DMS 273 (cell line): ENCODE results near the gene MYL9.
"Not testable (repeated sequence)": the region's sequence is repeated elsewhere in the genome, so short reads cannot be mapped to it uniquely, and the experiment has no call there.

Source experiments
- DNase-seq: peaks from one replicate; lab custom pipeline; 2025; ENCODE audit not compliant: unreplicated experiment; lab: John Stamatoyannopoulos, UW

MYL9 gene

DNA sequence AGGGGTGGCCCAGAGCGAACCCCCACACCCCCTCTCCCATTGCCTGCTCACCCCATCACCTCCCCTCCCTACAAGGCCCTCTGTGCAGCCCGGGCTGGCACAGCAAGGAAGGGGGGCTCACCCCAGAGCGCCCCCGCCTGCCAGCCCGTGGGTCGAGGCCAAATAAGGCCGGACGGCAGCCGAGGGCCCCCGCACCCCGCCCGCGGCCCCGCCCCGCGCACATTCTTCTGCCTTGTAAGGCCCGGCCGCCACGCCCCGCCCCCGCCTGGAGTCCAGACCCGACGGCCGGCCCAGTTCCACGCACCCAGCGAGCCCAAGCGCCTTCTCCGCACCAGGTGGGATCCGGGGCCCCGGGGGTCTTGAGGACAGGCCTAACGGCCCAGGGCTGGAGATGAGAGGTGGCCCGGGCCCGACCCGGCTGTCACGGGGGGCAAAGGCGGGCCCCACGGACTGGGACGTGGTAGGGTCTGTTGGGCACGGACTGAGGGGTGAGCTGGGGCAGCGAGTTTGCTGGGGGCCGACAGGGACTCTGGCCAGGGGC lies at the start of gene MYL9:
TSS of gene MYL9 (plus strand) at position 293 of the 541 bp plus-strand sequence. CDS start 3,366 bp downstream, outside the sequence.
- DNase-seq, result no peak

DNA sequence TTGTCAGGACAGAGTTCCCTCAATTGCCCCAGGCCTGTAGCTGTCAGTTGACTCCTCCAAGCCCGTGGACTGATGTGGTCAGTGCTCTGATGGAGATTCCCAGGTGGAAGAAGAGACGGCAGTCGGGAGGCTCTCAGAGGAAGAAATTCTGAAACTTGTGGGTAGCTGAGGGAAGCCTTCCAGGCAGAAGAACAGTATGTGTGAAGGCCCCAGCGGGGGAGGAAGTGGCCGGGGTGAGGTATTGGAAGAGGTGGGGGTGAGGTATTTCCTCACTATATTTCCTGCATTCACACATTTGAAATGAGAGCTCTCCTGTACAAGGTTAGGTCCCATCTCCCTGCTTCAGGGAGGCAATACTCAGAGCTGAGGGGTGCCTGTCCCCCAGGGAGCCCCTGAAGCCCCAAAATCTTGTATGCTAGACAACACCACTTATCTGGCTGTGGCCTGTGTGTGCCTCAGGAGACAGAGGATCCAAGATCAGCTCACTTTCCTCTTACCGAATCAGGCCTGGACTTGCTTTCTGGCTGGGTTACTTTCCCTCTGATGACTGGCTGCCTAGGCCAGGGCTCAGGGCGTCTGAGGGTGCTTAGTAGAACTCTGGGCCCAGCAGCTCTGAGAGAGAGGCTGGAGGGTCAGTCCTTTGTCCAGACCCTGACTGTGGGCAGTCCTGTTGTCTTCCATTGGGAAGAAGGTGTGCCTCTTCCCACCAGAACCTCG lies 49.3 kb upstream of the MYL9 start:
- no peak for DNase-seq

DNA sequence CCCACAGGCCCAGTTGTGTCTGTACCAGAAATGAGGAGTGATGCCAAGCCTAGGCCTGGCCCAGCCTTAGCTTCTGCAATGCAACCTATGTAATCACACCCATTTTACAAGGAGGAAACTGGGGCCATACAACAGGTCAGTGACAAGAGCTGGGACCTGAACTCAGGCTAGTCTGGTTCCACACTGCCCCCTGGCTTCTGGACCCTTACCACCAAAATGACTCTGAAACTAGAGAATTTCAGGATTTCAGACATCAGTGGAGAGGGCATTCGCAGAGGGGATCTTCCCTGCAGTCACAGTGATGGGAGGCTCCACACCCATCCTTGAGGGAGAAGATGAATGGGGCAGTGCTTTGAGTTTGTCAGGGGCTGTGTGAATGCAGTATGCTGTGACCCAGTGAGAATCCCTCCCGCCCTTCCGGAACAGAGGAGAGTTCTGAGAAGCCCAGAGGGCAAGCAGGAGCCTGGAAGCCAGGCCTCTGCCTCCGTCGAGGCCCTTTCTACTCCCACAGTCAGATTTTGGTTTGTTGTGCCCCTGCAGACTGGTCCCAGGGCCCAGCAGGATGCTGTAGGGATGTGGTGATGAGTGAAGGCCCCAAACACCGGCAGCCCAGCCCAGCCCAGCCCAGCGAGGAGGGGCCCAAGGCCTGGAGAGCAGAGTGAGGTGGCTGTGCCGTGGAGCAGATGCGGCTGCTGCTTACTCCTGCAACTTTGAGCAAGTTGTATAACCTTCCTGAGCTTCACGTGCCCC lies 48.1 kb upstream of the MYL9 start:
- DNase-seq, result peak; percentile 27

DNA sequence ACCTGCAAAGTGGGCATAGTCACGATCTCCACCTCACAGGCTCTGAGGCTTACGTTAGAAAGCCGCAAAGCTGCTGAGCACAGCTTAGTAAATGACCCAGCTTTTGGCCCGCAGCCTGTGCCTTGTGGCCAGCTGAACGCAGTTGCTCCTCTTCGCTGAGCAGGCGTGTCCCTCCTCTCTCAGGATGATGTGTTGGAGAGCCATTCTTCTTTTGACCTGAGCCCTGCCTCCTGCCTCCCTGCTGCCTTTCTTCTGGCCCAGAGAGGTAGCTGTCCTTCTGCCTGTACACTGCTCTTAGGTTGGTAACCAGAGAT lies 47.6 kb upstream of the MYL9 start:
- DNase-seq, result no peak

DNA sequence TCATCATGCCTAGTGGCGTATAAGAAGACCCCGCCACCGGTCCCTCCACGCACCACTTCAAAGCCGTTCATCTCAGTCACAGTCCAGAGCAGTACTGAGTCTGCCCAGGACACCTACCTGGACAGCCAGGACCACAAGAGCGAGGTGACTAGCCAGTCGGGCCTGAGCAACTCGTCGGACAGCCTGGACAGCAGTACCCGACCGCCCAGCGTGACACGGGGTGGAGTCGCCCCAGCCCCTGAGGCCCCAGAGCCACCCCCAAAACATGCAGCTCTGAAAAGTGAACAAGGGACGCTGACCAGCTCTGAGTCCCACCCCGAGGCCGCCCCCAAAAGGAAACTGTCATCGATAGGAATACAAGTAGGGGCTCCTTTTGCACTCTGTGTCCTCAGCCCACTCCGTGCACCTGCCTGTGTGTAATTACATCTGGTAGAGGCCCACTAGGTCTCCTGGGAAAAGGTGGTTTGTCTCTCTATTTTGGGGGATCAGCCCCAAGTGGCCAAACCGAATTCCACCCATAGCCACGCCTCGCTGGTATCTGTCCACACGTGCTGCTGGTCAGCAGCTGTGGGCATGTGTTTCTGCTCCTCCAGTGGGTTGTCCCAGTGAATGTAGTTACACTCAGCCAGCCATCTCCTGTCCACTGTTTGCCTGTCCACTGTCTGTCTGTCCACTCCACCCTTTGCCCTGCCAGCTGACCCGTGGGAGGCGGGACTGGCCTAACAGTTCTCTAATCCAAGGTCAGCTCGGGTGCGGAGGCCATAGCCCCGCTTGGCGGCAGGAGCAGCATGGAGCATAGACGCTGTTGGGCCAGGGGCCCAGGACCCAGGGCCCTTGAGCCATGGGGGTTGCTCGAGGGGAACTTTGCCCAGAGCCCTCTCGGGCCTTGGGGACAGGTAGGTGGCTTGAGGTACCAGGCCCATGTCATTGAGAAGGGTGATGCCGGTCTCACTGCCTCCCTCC lies 44.3 kb upstream of the MYL9 start:
- DNase-seq, result no peak

DNA sequence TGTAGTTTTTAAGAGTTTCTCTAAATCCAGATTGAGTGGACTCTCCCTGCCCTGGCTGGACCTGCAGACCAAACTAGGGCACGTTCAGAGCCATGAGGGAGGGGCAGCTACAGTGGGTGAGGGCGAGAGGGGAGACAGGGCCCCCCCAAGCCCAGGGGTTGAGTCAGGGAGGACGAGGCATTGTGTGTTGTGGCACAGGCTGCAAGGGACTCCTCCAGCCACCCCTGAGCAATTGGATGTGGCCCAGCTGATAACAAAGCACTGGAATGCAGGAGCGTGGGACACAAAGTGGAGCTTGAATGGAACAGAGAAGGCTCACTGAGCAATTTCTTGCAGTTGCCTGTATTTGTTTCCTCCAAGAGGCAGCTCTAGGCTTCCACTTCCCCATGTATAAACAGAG lies 43.5 kb upstream of the MYL9 start:
- DNase-seq, result no peak

DNA sequence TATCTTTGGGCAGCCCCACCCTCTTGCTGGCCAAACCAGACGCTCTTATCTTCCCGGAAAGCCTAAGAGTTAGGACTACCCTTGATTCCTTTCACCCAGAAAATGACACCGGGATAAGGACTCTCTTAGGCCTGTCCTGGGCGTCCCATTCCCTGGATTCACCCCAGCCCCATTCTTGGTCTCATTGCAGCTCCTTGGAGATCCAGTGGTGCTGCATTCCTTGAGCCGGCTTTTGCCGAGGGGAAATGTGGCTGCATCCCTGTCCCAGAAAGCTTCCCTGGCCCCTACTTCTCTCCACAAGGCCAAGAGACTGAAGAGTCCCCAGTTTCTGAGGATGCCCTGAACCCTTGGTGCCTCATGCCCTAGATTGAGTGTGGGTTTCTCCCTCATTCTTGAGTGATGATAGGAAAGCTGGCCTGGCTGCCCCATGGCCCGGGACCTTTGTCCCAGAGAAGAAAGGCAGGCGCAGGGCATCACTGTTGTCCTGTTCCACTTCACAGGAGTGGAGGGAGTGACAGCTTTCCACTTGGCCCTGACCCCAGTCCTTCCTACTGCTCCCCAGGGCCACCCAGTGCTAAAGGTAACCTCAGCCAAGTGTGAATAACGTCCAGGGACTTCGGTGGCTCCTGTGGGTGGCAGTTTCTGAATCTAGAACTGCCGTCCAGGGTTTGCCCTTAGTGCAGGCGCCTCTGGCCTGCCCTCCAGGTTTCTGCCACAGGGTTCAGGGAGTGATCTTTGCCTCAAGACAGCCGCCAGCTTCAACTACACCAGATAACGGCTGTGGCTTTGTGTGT lies 42.7 kb upstream of the MYL9 start:
- no peak for DNase-seq

DNA sequence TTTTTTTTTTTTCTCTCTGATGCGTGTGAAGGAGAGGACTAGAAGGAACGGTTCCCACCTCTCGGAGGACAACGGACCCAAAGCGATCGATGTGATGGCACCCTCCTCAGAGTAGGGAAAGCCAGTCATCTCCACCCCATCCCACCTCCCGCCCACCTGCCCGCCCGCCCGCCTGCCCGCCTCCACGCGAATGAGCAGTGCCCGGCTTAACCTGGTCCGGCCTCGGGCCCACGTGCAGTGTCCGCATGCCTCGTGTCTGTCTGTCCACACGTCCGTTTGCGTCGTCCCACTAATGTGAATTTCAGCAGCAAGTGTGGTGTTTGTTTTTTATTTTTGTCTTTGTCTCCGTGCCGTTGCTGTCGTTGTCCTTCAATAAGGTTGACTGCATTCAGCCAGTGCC lies 42.1 kb upstream of the MYL9 start:
- DNase-seq, result no peak

DNA sequence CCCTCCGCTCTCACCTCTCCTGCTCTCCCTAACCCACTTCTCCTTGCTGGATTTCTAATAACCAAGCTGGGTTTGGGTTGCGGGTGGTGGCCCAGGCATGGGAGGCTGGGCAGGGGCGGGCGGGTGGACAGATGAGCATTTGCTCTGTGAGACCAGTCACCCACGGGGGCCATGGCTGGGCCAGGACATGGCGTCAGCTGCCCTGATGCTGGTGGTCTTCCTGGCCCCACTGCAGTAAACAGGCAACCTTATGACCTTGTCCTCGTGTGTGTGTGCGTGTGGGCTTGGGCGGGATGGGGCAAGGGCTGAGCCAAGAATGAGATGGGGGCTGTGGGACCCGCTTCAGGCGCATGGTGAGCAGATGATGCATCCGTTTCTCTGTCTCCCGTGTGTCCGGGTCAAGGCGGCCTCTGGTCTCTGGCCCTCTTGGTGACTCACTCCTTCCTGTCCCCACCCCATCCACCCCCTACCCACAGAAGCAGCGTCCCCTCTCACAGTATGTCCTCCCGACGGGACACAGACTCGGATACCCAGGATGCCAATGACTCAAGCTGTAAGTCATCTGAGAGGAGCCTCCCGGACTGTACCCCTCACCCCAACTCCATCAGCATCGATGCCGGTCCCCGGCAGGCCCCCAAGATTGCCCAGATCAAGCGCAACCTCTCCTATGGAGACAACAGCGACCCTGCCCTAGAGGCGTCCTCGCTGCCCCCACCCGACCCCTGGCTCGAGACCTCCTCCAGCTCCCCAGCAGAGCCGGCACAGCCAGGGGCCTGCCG lies 41.4 kb upstream of the MYL9 start:
- no peak for DNase-seq

DNA sequence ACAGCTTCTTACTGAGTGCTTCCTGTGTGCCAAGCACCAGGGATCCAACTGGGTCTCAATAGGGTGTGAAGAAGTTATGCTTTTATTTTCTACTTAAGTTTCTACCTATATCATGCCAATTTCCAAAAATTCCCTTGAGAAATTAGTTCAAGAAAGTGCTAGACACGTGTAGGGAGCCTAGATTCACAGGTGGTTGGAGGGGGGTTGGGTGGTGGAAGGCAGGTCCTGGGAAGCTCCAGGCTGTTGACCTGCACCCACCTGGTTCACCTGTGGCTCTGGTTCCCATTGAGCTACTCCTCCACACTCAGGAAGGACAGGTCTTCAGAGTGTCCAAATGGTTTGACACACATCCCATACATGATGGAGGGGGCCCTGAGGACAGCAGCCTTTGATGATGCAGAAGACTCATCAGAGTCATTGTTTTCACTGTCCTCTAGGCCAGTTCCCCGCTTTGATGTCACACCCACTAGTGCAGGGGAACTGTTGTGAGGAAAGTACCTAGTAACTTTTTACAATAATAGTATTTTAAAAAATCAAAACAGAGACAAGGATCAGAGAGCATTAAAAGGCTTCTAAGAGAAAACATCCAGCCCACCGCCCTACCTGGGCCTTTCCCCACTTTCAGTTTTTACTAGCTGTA lies 39.8 kb upstream of the MYL9 start:
- no peak for DNase-seq

DNA sequence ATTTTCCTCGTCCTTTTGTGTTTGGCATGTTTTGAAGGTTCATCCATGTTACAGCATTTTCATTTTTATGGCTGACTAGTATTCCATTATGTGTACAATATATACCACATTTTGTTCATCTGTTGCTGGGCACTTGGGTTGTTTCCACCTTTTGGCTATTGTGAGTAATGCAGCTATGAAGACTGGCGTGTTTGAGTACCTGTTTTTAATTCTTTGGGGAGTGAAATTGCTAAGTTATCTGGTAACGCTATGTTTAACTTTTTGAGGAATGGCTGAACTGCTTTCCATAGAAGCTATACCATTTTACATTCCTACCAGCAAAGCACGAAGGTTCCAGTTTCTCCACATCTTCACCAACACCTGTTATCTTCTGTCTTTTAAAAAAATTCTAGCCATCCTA lies 37.0 kb upstream of the MYL9 start:
- no peak for DNase-seq

DNA sequence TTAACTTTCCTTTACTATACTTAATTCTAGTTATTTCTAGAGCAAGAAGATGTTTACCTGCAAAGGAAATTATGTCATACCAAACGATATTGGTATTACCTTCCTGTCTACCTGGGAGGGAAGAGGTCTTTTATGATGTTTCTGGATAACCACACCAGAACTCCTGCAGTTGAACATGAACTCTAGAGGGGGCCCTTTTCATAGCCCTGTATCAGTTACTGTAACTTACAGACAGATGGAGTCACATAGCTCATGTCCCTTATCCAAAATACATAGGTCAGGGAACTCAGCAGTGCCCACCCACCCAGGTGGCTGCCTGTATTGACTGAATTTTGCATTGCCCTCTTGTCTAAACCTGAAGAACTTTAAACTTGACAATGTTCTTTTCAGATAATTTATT lies 35.1 kb upstream of the MYL9 start:
- DNase-seq, result peak; percentile 71

DNA sequence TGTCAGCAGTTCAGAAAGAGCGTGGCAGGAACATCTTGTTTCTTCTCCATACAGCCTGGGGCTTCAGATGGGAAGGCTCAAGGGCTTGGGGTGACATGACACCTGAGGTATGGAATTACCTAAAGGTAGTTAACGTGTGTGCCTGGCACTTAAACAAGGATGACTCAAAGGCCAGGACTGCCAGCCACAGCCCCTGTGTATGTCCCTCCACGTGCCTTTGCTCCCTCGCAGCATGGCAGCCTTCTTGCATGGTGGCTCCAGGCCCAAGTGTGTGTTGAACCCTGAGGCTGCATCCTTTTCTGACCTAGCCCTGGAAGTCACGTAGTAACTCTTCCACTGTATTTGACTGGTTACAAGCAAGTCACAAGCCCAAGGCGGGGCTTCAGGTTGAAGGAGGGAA lies 33.6 kb upstream of the MYL9 start:
- DNase-seq, result no peak

DNA sequence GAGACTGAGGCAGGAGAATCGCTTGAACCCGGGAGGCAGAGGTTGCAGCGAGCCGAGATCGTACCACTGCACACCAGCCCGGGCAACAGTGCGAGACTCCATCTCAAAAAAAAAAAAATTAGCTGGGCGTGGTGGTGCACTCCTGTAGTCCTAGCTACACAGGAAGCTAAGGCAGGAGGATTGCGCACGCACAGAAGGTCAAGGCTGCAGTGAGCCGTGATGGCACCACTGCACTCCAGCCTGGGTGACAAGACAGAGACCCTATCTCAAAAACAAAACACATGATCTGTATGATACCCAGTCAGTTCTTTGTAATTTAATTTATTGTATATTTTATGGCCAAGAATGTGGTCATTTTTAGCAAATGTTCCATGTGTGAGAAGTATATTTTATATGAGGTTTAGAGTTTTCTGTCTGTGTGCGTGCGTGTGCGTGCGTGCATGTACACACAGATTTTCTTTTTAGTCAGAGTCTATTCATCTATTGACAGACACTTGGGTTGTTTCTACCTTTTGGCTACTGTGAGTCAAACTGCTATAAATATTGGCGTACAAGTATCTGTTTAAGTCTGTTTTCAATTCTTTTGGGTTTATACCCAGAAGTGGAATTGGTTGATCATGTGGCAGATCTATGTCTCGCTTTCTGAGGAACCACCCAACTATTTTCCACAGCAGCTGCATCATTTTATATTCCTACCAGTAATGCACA lies 22.2 kb upstream of the MYL9 start:
- no peak for DNase-seq

DNA sequence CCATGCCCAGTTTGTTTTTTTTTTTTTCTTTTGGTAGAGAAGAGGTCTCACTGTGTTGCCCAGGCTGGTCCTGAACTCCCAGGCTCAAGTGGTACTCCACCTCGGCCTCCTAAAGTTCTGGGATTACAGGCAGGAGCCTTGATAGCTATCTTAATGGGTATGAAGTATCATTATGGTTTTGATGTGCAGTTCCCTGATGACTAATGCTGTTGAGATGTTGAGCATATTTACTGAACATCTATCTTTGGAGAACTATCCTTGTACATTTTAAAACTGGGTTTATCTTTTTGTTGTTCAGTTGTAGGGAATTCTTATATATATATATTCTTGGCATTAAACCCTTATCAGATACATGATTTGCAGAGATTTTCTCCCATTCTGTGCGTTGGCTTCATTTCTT lies 21.4 kb upstream of the MYL9 start:
- no peak for DNase-seq

DNA sequence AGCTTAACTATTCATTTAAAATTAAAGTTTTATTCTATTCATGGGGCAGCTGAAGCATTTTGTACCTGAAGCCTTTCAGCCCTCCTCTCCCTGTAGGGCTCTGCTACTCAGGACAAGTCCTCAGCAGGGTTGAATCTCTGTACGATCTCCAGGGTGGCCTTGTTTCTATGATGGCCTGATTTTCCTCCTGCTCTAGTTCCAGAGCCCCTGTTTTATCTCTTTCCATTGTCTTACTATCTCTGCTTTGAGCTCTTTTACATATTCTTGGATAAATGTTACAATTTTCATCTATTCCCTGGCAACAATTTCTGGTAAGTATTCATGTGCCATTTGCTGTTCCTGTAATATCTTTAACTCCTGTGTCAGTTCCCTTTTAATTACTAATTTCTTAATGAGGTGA lies 19.8 kb upstream of the MYL9 start:
- no peak for DNase-seq

DNA sequence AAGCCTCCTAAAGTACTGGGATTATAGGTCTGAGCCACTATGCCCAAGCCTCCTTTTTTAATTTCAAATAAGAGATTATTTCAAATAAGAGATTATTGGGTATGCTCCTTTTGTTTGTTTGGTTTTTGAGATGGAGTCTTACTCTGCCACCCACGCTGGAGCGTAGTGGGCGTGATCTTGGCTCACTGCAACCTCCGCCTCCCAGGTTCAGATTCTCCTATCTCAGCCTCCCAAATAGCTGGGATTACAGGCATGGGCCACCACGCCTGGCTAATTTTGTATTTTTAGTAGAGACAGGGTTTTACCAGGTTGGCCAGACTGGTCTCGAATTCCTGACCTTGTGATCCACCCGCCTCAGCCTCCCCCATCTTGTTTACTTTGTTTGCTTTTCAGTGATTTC lies 18.9 kb upstream of the MYL9 start:
- not testable (repeated sequence) for DNase-seq

DNA sequence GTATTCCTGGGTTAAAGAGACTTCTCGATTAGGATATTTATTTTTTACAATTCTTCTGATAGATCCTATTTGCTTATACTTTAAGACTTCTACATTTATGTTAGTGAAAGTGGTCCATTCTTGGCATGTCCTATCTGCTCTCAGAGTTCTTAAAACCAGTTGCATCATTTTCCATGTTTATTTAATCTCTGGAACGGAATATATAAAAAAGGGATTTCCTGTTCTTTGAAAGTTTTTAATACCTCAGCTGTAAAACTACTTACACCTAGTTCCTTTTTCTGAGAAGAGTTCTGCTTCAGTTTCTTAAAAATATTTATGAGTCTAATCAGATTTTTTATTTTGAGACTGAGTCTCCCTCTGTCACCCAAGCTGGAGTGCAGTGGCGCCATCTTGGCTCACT lies 18.0 kb upstream of the MYL9 start:
- no peak for DNase-seq
